GM12875 (cell line): ENCODE results near the gene SLC7A14.

Experiments used
- H3K4me3 ChIP-seq: one replicate; pipeline ENCODE4 v1.5.1; 2011; ENCODE audit warnings: low read depth, low read length, control low read depth
- TF ChIP-seq, protein P1 (sequence below): IDR thresholded peaks from 2 replicates; pipeline ENCODE4 v1.5.1; 2011; ENCODE audit warnings: low read depth, mild to moderate bottlenecking, control low read depth, inconsistent platforms, low read length, moderate library complexity, borderline replicate concordance; ENCODE audit not compliant: insufficient read depth

Gene SLC7A14

DNA sequence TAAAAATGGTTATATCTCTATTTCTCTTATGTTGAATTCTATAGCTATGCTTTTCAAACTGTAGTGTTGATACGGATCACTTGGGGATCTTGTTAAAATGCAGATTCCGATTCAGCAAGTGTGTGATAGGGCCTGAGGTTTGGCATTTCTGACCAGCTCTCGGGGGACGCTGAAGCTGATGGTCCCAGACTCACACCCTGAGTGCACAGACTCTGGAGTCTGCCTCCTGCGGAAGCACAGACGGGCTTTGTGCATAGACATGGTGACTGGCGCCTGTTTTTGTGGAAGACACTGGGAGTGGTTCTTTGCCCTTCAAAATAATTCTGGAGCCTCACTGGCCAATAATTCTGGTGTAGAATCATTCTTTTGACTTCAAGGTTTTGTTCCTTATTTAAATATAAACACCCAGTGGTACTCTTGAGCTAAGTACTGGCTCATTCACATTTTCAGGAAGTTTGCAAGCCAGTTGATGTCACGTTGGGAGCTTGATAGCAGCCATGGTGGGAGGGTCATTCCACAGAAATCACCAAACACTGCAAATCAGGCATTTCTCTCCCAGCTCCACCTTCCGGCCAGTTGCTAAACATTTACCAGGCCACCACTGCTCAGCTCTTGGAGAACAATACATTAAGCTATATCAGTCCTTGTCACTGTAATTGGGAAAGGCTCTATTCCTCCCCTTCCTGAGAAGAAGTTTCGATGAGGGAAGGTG lies 148.0 kb downstream of the SLC7A14 start:
- TF ChIP-seq, protein P1, sequence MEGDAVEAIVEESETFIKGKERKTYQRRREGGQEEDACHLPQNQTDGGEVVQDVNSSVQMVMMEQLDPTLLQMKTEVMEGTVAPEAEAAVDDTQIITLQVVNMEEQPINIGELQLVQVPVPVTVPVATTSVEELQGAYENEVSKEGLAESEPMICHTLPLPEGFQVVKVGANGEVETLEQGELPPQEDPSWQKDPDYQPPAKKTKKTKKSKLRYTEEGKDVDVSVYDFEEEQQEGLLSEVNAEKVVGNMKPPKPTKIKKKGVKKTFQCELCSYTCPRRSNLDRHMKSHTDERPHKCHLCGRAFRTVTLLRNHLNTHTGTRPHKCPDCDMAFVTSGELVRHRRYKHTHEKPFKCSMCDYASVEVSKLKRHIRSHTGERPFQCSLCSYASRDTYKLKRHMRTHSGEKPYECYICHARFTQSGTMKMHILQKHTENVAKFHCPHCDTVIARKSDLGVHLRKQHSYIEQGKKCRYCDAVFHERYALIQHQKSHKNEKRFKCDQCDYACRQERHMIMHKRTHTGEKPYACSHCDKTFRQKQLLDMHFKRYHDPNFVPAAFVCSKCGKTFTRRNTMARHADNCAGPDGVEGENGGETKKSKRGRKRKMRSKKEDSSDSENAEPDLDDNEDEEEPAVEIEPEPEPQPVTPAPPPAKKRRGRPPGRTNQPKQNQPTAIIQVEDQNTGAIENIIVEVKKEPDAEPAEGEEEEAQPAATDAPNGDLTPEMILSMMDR = no peak
- no peak overlapping the region for H3K4me3 ChIP-seq

DNA sequence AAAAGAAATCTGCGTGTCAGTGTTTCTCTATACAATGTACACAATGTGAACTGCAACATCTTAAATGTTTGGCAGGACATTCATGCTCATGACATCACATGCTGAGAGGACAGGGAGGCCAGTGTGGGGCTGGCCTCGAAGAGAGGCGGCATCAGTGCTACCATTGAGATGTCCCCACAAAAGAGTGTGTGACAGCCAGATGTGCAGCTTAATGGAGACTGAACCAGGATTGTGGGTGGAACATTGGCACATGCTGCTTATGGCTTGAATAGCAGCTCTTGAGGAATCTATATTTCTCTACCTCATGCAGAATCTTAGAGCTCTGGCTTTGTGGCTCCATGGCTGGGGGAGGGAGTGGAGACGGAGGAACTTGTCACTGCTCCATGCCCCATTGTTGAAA lies 148.7 kb downstream of the SLC7A14 start:
- TF ChIP-seq, protein P1 = no peak
- H3K4me3 ChIP-seq = no peak overlapping the region

DNA sequence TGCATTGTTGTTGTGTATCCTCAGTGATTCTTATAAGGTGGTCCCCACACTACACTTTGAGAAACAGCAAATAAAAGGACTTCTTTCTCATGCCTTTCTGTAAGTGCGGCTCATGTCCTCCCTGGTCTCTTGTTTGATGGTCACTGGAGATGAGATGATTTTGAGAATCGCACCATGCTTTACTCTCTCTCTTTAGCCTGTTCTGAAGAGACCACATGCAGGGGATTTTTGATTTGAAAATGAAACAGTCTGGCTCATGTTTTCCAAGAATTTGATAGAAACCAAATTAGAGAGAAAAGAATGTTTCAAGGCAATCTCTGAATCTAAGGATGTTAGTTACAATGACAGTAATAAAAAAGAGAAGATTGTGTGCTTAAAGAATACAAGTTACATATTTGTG lies 149.2 kb downstream of the SLC7A14 start:
- no peak overlapping the region for H3K4me3 ChIP-seq
- TF ChIP-seq, protein P1 = no peak

DNA sequence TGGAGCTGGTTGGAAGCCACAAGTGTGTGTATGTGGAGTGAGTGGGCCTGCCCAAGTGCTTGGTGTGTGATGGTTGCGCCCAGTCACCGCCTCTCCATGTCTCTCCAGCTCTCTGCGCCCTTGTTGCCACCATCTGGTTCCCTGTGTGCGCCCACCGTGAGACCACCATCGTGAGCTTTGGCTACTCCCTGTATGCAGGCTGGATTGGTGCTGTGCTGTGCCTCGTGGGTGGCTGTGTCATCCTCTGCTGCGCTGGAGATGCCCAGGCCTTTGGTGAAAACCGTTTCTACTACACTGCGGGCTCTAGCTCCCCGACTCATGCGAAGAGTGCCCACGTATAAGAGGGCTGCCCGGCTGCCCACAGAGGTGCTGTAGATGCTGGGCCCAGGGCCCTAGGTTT lies 153.5 kb downstream of the SLC7A14 start:
- TF ChIP-seq, protein P1 = no peak
- H3K4me3 ChIP-seq = no peak overlapping the region

DNA sequence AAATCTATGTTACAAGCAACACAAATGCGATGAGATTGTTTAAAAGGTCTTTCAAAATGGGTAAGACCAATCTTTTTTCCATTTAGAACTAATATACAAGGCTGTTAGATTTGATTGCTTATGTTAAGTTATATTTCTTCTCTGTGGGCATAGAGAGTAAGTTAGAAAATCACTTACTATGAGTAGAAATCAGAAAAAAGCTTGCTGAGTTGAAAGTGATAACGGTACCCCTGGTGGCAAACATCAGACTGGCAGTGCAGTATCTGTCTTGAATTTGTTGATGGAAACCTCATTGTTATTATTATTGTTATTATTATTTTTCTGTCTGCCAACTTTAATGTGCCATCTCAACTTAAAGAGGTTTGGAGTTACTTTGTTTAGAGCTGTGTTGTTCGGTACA lies 154.8 kb downstream of the SLC7A14 start:
- TF ChIP-seq, protein P1 = no peak
- H3K4me3 ChIP-seq = no peak overlapping the region

DNA sequence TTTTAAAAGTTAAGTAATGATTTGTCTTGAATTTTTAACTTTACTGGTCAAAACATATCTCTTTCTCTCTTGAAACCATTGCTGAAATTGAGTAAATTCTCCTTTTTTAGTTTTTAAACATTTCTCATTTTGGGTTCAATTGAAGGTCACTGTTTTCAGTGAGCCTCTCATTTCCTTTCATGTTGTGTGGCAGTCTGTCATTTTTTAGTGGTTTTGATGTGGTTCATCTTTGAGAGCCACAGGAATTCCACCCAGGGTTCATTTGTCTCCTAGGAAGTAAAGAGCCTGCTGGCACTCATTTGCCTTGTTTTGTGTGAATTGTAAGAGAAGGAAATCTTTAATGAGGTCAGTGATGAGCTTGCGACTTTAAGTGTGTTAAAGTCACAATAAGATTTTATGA lies 156.8 kb downstream of the SLC7A14 start:
- TF ChIP-seq, protein P1 = no peak
- H3K4me3 ChIP-seq = no peak overlapping the region

DNA sequence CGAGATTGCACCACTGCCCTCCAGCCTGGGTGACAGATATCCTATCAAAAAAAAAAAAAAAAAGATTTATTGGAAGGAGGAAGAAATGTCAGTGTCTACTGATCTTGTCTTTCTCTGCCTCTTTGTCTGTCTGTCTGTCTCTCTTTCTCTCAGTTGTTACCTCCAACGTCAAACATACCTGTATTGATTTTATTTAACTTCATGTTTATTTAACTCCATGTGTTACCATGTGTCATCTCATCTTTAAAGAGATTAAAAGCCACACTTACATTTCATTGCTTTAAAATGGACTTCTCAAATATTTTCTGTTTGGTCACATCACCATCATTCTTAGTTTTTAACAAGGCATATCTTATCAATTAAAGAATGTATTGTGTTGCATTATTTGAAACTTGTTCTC lies 157.8 kb downstream of the SLC7A14 start:
- no peak overlapping the region for H3K4me3 ChIP-seq
- TF ChIP-seq, protein P1 = no peak
